Measurements from ENCODE around the gene RAP2C. TPM values are rescaled to one million over a fixed set of nuclear protein-coding genes. Genes with fewer than 3 reads are reported as not detected.

RAP2C gene
- total and polyA plus RNA-seq, 2 donors (not counting 3 experiments of a cell fraction or from before 2014, with no cell fraction given): 5.5 to 22.2 TPM

DNA sequence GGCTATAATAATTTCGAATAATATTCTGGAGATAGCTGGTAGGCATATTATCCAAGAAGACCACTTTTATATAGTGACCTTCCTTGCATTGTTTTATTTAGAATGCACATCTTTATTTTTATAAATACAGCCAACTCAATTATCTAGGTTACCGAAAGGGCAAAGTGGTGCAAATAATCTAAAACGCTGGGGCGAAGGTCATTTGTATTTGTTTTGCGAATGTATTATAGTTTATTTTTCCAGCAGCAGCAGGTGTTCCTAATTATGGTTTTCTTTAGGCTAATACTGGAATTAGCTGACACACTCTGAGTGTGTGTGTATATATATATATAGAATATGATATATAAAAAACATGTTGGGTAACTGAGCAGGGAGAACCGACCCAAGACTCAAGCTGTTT, 48.1 kb upstream of the RAP2C start:
- intact Hi-C loops (cut with micrococcal nuclease): no loop called here
- Histone ChIP-seq H2AFZ (ENCODE audit: low read depth, low read length) (no peak overlapping the region), H3K4me3 (replicated peaks in 1 of 3; ENCODE audit: insufficient read depth in 1 of 3, low read depth in 1 of 3, low read length in 3 of 3) (no peak overlapping the region), H3K9ac (replicated peaks; ENCODE audit: extremely low read depth, insufficient read depth, low read length) (no peak overlapping the region), H3K4me1 (ENCODE audit: control insufficient read depth, extremely low read depth, insufficient read depth, low read length) (no peaks in the 10 kb centered on the region), H3K9me3 (replicated peaks; ENCODE audit: control insufficient read depth, insufficient read depth, low read length) (no peaks in the 10 kb centered on the region), H3K27me3 (ENCODE audit: control insufficient read depth in 2 of 2, insufficient read depth in 2 of 2, low read length in 2 of 2) (no peaks in the 10 kb centered on the region), H3K79me2 (ENCODE audit: control insufficient read depth, insufficient read depth, low read length) (no peaks in the 10 kb centered on the region), H3K27ac (ENCODE audit: insufficient read depth, low read depth, low read length) (no peak overlapping the region), H3K36me3 (ENCODE audit: control insufficient read depth in 2 of 2, extremely low read depth in 1 of 2, insufficient read depth in 2 of 2, low read length in 2 of 2) (no peaks in the 10 kb centered on the region), H3K4me2 (ENCODE audit: insufficient read depth, low read length) (no peak overlapping the region), H4K20me1 (replicated peaks; ENCODE audit: control insufficient read depth, extremely low read depth, insufficient read depth, low read length) (no peaks in the 10 kb centered on the region), H3K9me1 (replicated peaks; ENCODE audit: control insufficient read depth, extremely low read depth, insufficient read depth, low read length) (no peaks in the 10 kb centered on the region)
- ChIA-PET POLR2A (no interaction called here), CTCF (no interaction called here)
- BruUV-seq (replicated peaks): no TSS peak
- no peak for DNase-seq (ENCODE audit: low read depth, low spot score)
- TF ChIP-seq GATA2 (IDR thresholded peaks at IDR 0.05; ENCODE audit: insufficient read depth, insufficient read length, low read depth, low read length) (no peak), POLR2A (IDR thresholded peaks at IDR 0.05; ENCODE audit: low read depth, low read length) (no peak), MYC (IDR thresholded peaks at IDR 0.05; ENCODE audit: low read depth, low read length) (no peak), CTCF (IDR thresholded peaks at IDR 0.05; ENCODE audit: extremely low read depth in 1 of 2, insufficient read depth in 1 of 2, low read depth in 1 of 2, low read length in 2 of 2) (no peak), POLR2AphosphoS5 (IDR thresholded peaks at IDR 0.05; ENCODE audit: insufficient read depth, low read depth, low read length) (no peak), FOS (IDR thresholded peaks at IDR 0.05; ENCODE audit: borderline replicate concordance, insufficient read depth, low read length) (no peak), EZH2 (IDR thresholded peaks at IDR 0.05; ENCODE audit: borderline replicate concordance, low read depth, low read length, severe bottlenecking) (no peak), JUN (IDR thresholded peaks at IDR 0.05; ENCODE audit: borderline replicate concordance, insufficient read depth, insufficient read length, low read depth) (no peak), MAX (IDR thresholded peaks at IDR 0.05; ENCODE audit: insufficient read depth, insufficient read length) (no peak)
- no peak for FAIRE-seq
- dilution Hi-C loops (cut with MboI; ENCODE audit: extremely low pct_ligation_motif_present, low sequenced_read_pairs): no loop called here
